ENCODE measurements around the gene FGGY. TPM values are rescaled to one million over a fixed set of nuclear protein-coding genes. Genes with fewer than 3 reads are reported as not detected.

The FGGY gene
- total RNA-seq, 1 donor from 2014 or later: 32.5 TPM

GRCh38 chr1:59452026-59452425, 155.1 kb downstream of the FGGY start:
- H3K36me3 ChIP-seq: no peaks in the 10 kb centered on the region
- no peak overlapping the region for H3K4me2 ChIP-seq
- H3K79me2 ChIP-seq (ENCODE audit: low read depth): no peaks in the 10 kb centered on the region
- Mint-ChIP-seq H3K4me1 (peaks cover 12% of the 10 kb centered on the region), H3K4me3 (no peak overlapping the region), H3K9me3 (no peaks in the 10 kb centered on the region), H3K27ac (no peak overlapping the region), H3K27me3 (ENCODE audit: insufficient read depth, low read depth) (no peaks in the 10 kb centered on the region), H3K36me3 (no peaks in the 10 kb centered on the region)
- no peak for DNase-seq (ENCODE audit: low spot score)
- H3K4me3 ChIP-seq: no peak overlapping the region
- no peaks in the 10 kb centered on the region for H4K20me1 ChIP-seq (ENCODE audit: low read depth)
- H3K27me3 ChIP-seq: no peaks in the 10 kb centered on the region
- no peak overlapping the region for H3K9ac ChIP-seq
- H2AFZ ChIP-seq (replicated peaks): no peak overlapping the region
- no peaks in the 10 kb centered on the region for H3F3A ChIP-seq (ENCODE audit: low read depth)
- H3K4me1 ChIP-seq: no peaks in the 10 kb centered on the region
- H3K27ac ChIP-seq: no peak overlapping the region
- no peaks in the 10 kb centered on the region for H3K9me3 ChIP-seq (ENCODE audit: low read depth)
- no peak for TF ChIP-seq CTCF (IDR thresholded peaks at IDR 0.05)
- TF ChIP-seq EZH2 (IDR thresholded peaks at IDR 0.05): no peak
- TF ChIP-seq EZH2phosphoT487 (IDR thresholded peaks at IDR 0.05): no peak

GRCh38 chr1:59452559-59452958, 155.7 kb downstream of the FGGY start:
- no peaks in the 10 kb centered on the region for H3F3A ChIP-seq (ENCODE audit: low read depth)
- H3K27ac Mint-ChIP-seq: no peak overlapping the region
- H3K27ac ChIP-seq: no peak overlapping the region
- H3K9me3 ChIP-seq (ENCODE audit: low read depth): no peaks in the 10 kb centered on the region
- H3K27me3 Mint-ChIP-seq (ENCODE audit: insufficient read depth, low read depth): no peaks in the 10 kb centered on the region
- no peaks in the 10 kb centered on the region for H3K36me3 Mint-ChIP-seq
- H3K27me3 ChIP-seq: no peaks in the 10 kb centered on the region
- DNase-seq (ENCODE audit: low spot score): no peak
- H3K4me1 Mint-ChIP-seq: peaks cover 7% of the 10 kb centered on the region
- H3K79me2 ChIP-seq (ENCODE audit: low read depth): no peaks in the 10 kb centered on the region
- TF ChIP-seq EZH2 (IDR thresholded peaks at IDR 0.05) (no peak), CTCF (IDR thresholded peaks at IDR 0.05) (no peak), EZH2phosphoT487 (IDR thresholded peaks at IDR 0.05) (no peak)
- H3K4me3 Mint-ChIP-seq: no peak overlapping the region
- H4K20me1 ChIP-seq (ENCODE audit: low read depth): no peaks in the 10 kb centered on the region
- H3K4me3 ChIP-seq: no peak overlapping the region
- H3K4me1 ChIP-seq: no peaks in the 10 kb centered on the region
- H2AFZ ChIP-seq (replicated peaks): no peak overlapping the region
- H3K9ac ChIP-seq: no peak overlapping the region
- H3K4me2 ChIP-seq: no peak overlapping the region
- H3K36me3 ChIP-seq: no peaks in the 10 kb centered on the region
- no peaks in the 10 kb centered on the region for H3K9me3 Mint-ChIP-seq

GRCh38 chr1:59453297-59453968, 156.5 kb downstream of the FGGY start:
- H3K9me3 Mint-ChIP-seq: no peaks in the 10 kb centered on the region
- Histone ChIP-seq H3K36me3 (no peaks in the 10 kb centered on the region), H3K79me2 (ENCODE audit: low read depth) (no peaks in the 10 kb centered on the region), H3K4me1 (no peaks in the 10 kb centered on the region), H3K9ac (no peak overlapping the region), H3K9me3 (ENCODE audit: low read depth) (no peaks in the 10 kb centered on the region), H3K4me3 (no peak overlapping the region), H3K27ac (no peak overlapping the region), H3F3A (ENCODE audit: low read depth) (no peaks in the 10 kb centered on the region), H3K27me3 (no peaks in the 10 kb centered on the region), H2AFZ (replicated peaks) (no peak overlapping the region), H3K4me2 (no peak overlapping the region), H4K20me1 (ENCODE audit: low read depth) (no peaks in the 10 kb centered on the region)
- no peak overlapping the region for H3K4me3 Mint-ChIP-seq
- TF ChIP-seq CTCF (IDR thresholded peaks at IDR 0.05) (no peak), EZH2 (IDR thresholded peaks at IDR 0.05) (no peak), EZH2phosphoT487 (IDR thresholded peaks at IDR 0.05) (no peak)
- H3K4me1 Mint-ChIP-seq: no peaks in the 10 kb centered on the region
- no peak for DNase-seq (ENCODE audit: low spot score)
- H3K27me3 Mint-ChIP-seq (ENCODE audit: insufficient read depth, low read depth): no peaks in the 10 kb centered on the region
- no peak overlapping the region for H3K27ac Mint-ChIP-seq
- H3K36me3 Mint-ChIP-seq: no peaks in the 10 kb centered on the region

All from neural progenitor cell (in vitro differentiated cells).